IMR-90 (cell line): Measurements from ENCODE around the gene ZMYM2. TPM values are rescaled to one million over a fixed set of nuclear protein-coding genes. Genes with fewer than 3 reads are reported as not detected.

Experiments
- ATAC-seq: fragments of 200-7000 bp; cut with Tn5 transposase; 2 replicates; pipeline ENCODE4 v1.9.1; 2020; ENCODE audit warnings: low read depth, mild to moderate bottlenecking, moderate library complexity
- BruUV-seq: library from RNA; stranded (reverse); fragments of 400-500 nt; replicated peaks from 2 replicates; lab custom pipeline; 2021; lab: Mats Ljungman, UMichigan
- CTCF ChIA-PET: fragments of 300-600 bp; formaldehyde crosslinking; extraction: SDS; loops from one replicate; lab custom pipeline; 2021; ENCODE audit warnings: antibody characterized with exemption; lab: Yijun Ruan, JAX
- POLR2A ChIA-PET: fragments of 300-600 bp; sonication (Branson Sonifier 250); formaldehyde crosslinking; loops from one replicate; lab custom pipeline; 2022; ENCODE audit warnings: antibody characterized with exemption; ENCODE audit not compliant: unreplicated experiment; lab: Charles Lee
- DNase-seq: peaks from one replicate; pipeline ENCODE4 v3.0.0; 2013
- H2AFZ ChIP-seq: replicated peaks from 2 replicates; pipeline ENCODE3; 2013; ENCODE audit warnings: low read length, mild to moderate bottlenecking; ENCODE audit not compliant: poor library complexity
- H2AK5ac ChIP-seq: 2 replicates; pipeline ENCODE4 v1.6.1; 2013; ENCODE audit warnings: low read depth, low read length, inconsistent platforms
- H2AK9ac ChIP-seq: replicated peaks from 2 replicates; pipeline ENCODE3; 2013; ENCODE audit warnings: mild to moderate bottlenecking, low read depth, low read length, moderate library complexity; ENCODE audit not compliant: poor library complexity
- H2BK120ac ChIP-seq: 2 replicates; pipeline ENCODE4 v1.6.1; 2013; ENCODE audit warnings: low read depth, low read length, inconsistent platforms
- H2BK15ac ChIP-seq: 3 replicates; pipeline ENCODE4 v1.6.1; 2013; ENCODE audit warnings: low read depth, low read length, inconsistent platforms
- H2BK20ac ChIP-seq: 2 replicates; pipeline ENCODE4 v1.6.1; 2013; ENCODE audit warnings: low read depth, mild to moderate bottlenecking, inconsistent platforms, low read length, moderate library complexity
- H2BK5ac ChIP-seq: 2 replicates; pipeline ENCODE4 v1.6.1; 2013; ENCODE audit warnings: mild to moderate bottlenecking, low read depth, low read length, inconsistent platforms; ENCODE audit not compliant: poor library complexity, severe bottlenecking
- H3K14ac ChIP-seq: replicated peaks from 2 replicates; pipeline ENCODE4 v1.6.1; 2013; ENCODE audit warnings: low read depth, low read length, inconsistent platforms
- H3K18ac ChIP-seq: 2 replicates; pipeline ENCODE4 v1.6.1; 2013; ENCODE audit warnings: low read depth, low read length, control low read depth
- H3K23ac ChIP-seq: 2 replicates; pipeline ENCODE4 v1.6.1; 2013; ENCODE audit warnings: low read depth, low read length, inconsistent platforms
- H3K27ac ChIP-seq: 2 replicates; pipeline ENCODE4 v1.5.1; 2013; ENCODE audit warnings: mild to moderate bottlenecking, control low read depth, low read length; ENCODE audit not compliant: insufficient read depth
- H3K27me3 ChIP-seq: 2 replicates; pipeline ENCODE4 v1.6.1; 2013; ENCODE audit warnings: low read length; ENCODE audit not compliant: control insufficient read depth, insufficient read depth
- H3K36me3 ChIP-seq: 2 replicates; pipeline ENCODE4 v1.6.1; 2013; ENCODE audit warnings: low read length, mixed read lengths; ENCODE audit not compliant: control insufficient read depth, insufficient read depth
- H3K4ac ChIP-seq: 2 replicates; pipeline ENCODE4 v1.6.1; 2013; ENCODE audit warnings: low read depth, low read length, inconsistent platforms
- H3K4me1 ChIP-seq: 2 replicates; pipeline ENCODE4 v1.6.1; 2013; ENCODE audit warnings: low read length, mixed read lengths; ENCODE audit not compliant: control insufficient read depth, insufficient read depth
- H3K4me2 ChIP-seq: 2 replicates; pipeline ENCODE4 v1.6.1; 2013; ENCODE audit warnings: low read depth, mild to moderate bottlenecking, control low read depth, low read length, moderate library complexity
- H3K4me3 ChIP-seq: 2 replicates; pipeline ENCODE4 v1.5.1; 2013; ENCODE audit warnings: low read depth, mild to moderate bottlenecking, control low read depth, low read length, moderate library complexity; ENCODE audit not compliant: insufficient read depth
- H3K56ac ChIP-seq: 2 replicates; pipeline ENCODE4 v1.6.1; 2013; ENCODE audit warnings: low read length, inconsistent platforms; ENCODE audit not compliant: insufficient read depth; ENCODE audit errors: extremely low read depth
- H3K79me1 ChIP-seq, 2 experiments: 2 replicates each; pipeline ENCODE4 v1.6.1; 2013; ENCODE audit warnings: low read length in 2 of 2, inconsistent platforms in 1 of 2, low read depth in 1 of 2
- H3K9ac ChIP-seq: 2 replicates; pipeline ENCODE4 v1.6.1; 2013; ENCODE audit warnings: low read depth, low read length, control low read depth
- H3K9me1 ChIP-seq: 2 replicates; pipeline ENCODE4 v1.6.1; 2013; ENCODE audit warnings: low read length, inconsistent platforms; ENCODE audit not compliant: insufficient read depth
- H3K9me3 ChIP-seq: 2 replicates; pipeline ENCODE4 v1.6.1; 2013; ENCODE audit warnings: low read length; ENCODE audit not compliant: control insufficient read depth, insufficient read depth
- H4K20me1 ChIP-seq: 2 replicates; pipeline ENCODE4 v1.6.1; 2013; ENCODE audit warnings: low read length, inconsistent platforms; ENCODE audit not compliant: insufficient read depth
- H4K5ac ChIP-seq: 2 replicates; pipeline ENCODE4 v1.6.1; 2013; ENCODE audit warnings: mild to moderate bottlenecking, low read depth, low read length, control low read depth
- H4K8ac ChIP-seq, 2 experiments: 2 replicates each; pipeline ENCODE4 v1.6.1; 2013; ENCODE audit warnings: low read depth in 2 of 2, low read length in 2 of 2, control low read depth in 1 of 2, inconsistent platforms in 1 of 2
- H4K91ac ChIP-seq: 2 replicates; pipeline ENCODE4 v1.6.1; 2013; ENCODE audit warnings: low read depth, low read length, inconsistent platforms; ENCODE audit not compliant: insufficient read depth
- CHD1 ChIP-seq: IDR thresholded peaks from 2 replicates; pipeline ENCODE4 v1.6.1; 2012; ENCODE audit warnings: low read depth, low read length, improper control_type of control experiment
- FOS ChIP-seq: fragments of 150-350 bp; IDR thresholded peaks from 2 replicates; pipeline ENCODE4 v1.6.1; 2016; ENCODE audit warnings: low read depth, low read length
- MAZ ChIP-seq: IDR thresholded peaks from 2 replicates; pipeline ENCODE4 v1.6.1; 2012; ENCODE audit warnings: low read depth, mild to moderate bottlenecking, low read length, improper control_type of control experiment, moderate library complexity, borderline replicate concordance
- MXI1 ChIP-seq: IDR thresholded peaks from 2 replicates; pipeline ENCODE4 v1.6.1; 2012; ENCODE audit warnings: low read depth, mild to moderate bottlenecking, low read length, moderate library complexity, borderline replicate concordance
- POLR2A ChIP-seq: IDR thresholded peaks from 2 replicates; pipeline ENCODE4 v1.6.1; 2012; ENCODE audit warnings: mild to moderate bottlenecking, low read depth, low read length
- RCOR1 ChIP-seq: IDR thresholded peaks from 2 replicates; pipeline ENCODE4 v1.6.1; 2012; ENCODE audit warnings: mild to moderate bottlenecking, low read length, improper control_type of control experiment; ENCODE audit not compliant: insufficient replicate concordance
- RFX5 ChIP-seq: IDR thresholded peaks from 2 replicates; pipeline ENCODE4 v1.8.0; 2012; ENCODE audit warnings: low read depth, mild to moderate bottlenecking, low read length, moderate library complexity
- SMC3 ChIP-seq: fragments of 150-350 bp; IDR thresholded peaks from 2 replicates; pipeline ENCODE4 v1.6.1; 2016; ENCODE audit warnings: low read depth, mild to moderate bottlenecking, antibody characterized with exemption, low read length, moderate library complexity
- WGBS, 2 experiments: methylation state at CpG; one replicate each; pipeline versions ENCODE4 v1.1.5 to v1.1.7; 2013; ENCODE audit warnings: missing lambda C conversion rate in 2 of 2; ENCODE audit not compliant: insufficient read length in 1 of 2; ENCODE audit errors: extremely low coverage in 2 of 2; 5-methylcytosine and 5-hydroxymethylcytosine counted together
- dilution Hi-C: fragments of 300-500 bp; cut with HindIII; formaldehyde crosslinking; loops from one replicate; pipeline ENCODE4 v1.14.3; 2018; ENCODE audit warnings: low sequenced_read_pairs; ENCODE audit not compliant: unreplicated experiment
- in situ Hi-C: fragments of 300-500 bp; cut with MboI; formaldehyde crosslinking; loops from 3 replicates; pipeline ENCODE4 v1.14.3; 2019; ENCODE audit warnings: low sequenced_read_pairs, inconsistent platforms, mixed read lengths
- intact Hi-C: fragments of 100-400 bp; cut with micrococcal nuclease; formaldehyde crosslinking; loops from 2 replicates; pipeline ENCODE4 v1.10.0; 2022
- polyA plus RNA-seq, 3 experiments: library from polyadenylated mRNA; depleted of rRNA; stranded (reverse); fragments of >200 nt; gene quantifications; 2 replicates each; pipeline ENCODE4 v1.2.3, GENCODE V29; 2012; ENCODE audit warnings: low replicate concordance in 1 of 3
- total RNA-seq: library from RNA; depleted of rRNA; stranded (reverse); fragments of >200 nt; gene quantifications from 2 replicates; pipeline ENCODE4 v1.2.3, GENCODE V29; 2012

Gene ZMYM2
- total and polyA plus RNA-seq, 2 of the 4 experiments (the other 2 are of a cell fraction), result 15.7 to 51.1 TPM

DNA sequence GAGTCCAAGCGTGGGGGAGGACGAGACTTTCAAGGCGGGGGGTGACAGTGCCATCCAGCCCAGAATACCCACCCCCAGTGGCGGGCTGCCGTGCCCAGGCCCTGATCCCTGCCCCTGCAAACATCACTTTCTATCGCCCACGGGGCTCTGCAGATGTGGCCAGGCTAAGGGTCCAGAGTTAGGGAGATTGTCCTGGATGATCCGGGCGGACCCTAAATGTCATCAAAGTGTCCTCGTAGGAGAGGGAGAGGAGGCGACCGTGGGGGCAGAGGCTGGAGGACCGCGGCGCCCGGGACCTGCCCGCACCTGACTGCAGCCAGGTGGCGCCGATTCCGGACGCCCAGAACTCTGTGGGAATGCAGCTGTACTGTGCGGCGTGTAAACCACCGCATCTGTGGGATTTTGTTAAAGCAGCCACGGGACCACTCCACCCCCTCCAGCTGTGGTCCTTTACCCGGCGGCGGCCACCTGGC, 170.0 kb downstream of the ZMYM2 start:
- intact Hi-C loops (no loop called here), dilution Hi-C loops (no loop called here), in situ Hi-C loops (no loop called here)
- BruUV-seq, result no TSS peak
- H2BK15ac ChIP-seq, result no peak overlapping the region
- no peak for TF ChIP-seq RFX5
- no peak for TF ChIP-seq CHD1
- no peak for TF ChIP-seq POLR2A
- no peak for TF ChIP-seq MAZ
- TF ChIP-seq SMC3, result no peak
- TF ChIP-seq MXI1, result no peak
- TF ChIP-seq RCOR1, result no peak
- TF ChIP-seq FOS, result no peak
- no peak overlapping the region for H2BK20ac ChIP-seq
- H2BK5ac ChIP-seq, result no peak overlapping the region
- no peak overlapping the region for H3K14ac ChIP-seq
- H3K9ac ChIP-seq, result no peak overlapping the region
- H3K18ac ChIP-seq, result no peak overlapping the region
- CTCF ChIA-PET, result interaction anchor here (1.2 kb wide), 1 partner anchor 31 kb away, joined by 3 read pairs; no protein-coding TSS in a partner anchor
- no peak for DNase-seq
- no peaks in the 10 kb centered on the region for H3K9me1 ChIP-seq
- no peak overlapping the region for H3K23ac ChIP-seq
- H3K27ac ChIP-seq, result no peak overlapping the region
- no peaks in the 10 kb centered on the region for H3K36me3 ChIP-seq
- no peak overlapping the region for H3K4me3 ChIP-seq
- ATAC-seq, result no peak; the same call in 1 of the 2 replicates
- peak overlapping the region; percentile 31; the same call in 1 of the 2 replicates for H3K4ac ChIP-seq
- H4K8ac ChIP-seq, result peak overlapping the region in 1 of 2 experiments; percentile 77; a peak in 2 of 4 replicates
- H3K56ac ChIP-seq, result no peak overlapping the region
- peaks cover 7% of the 10 kb centered on the region for H3K27me3 ChIP-seq
- H4K20me1 ChIP-seq, result no peaks in the 10 kb centered on the region
- peaks cover 7% of the 10 kb centered on the region for H3K4me1 ChIP-seq
- H2AK5ac ChIP-seq, result no peak overlapping the region
- no peaks in the 10 kb centered on the region for H3K79me1 ChIP-seq
- no peak overlapping the region for H2BK120ac ChIP-seq
- H2AFZ ChIP-seq, result peak overlapping the region; percentile 97
- POLR2A ChIA-PET, result no interaction called here
- WGBS, 2 experiments, result 19% methylated on average over 8 of the region's 28 CpGs; no CpG with 5 or more reads in 1 of the 2 experiments
- no peak overlapping the region for H3K4me2 ChIP-seq
- no peak overlapping the region; the same call in 1 of the 2 replicates for H4K5ac ChIP-seq
- H2AK9ac ChIP-seq, result no peak overlapping the region
- no peak overlapping the region for H4K91ac ChIP-seq
- no peaks in the 10 kb centered on the region for H3K9me3 ChIP-seq
